Stimulated activated CD4-positive, alpha-beta T cell treated with anti-CD3 and anti-CD28 coated beads, Interleukin-2, amount 100 ng/mL, for 48 hours (primary cell): ENCODE measurements around the gene PSMD6.

Experiments
- DNase-seq, 2 donors: peaks; one replicate each; pipeline ENCODE4 v3.0.0-alpha.2; 2020

PSMD6 gene

DNA sequence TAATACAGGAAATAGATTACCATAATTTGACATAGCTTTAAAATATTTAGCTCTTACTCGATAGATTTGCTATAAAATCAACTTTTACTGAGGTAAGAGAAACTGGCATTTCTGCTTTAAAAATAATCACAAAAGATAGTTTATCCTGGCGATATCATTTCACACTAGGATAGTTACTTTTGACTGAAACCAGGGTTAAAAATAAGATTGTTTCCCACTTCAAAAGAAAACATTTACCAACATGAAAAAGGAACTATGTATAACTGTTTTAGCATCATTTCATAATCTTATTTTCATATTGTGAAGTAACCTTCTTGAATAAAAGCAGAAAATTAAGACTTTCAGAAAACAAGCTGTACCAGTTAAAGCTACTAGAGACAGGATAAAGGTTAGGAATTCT lies 15.3 kb downstream of the PSMD6 start:
- no peak for DNase-seq

DNA sequence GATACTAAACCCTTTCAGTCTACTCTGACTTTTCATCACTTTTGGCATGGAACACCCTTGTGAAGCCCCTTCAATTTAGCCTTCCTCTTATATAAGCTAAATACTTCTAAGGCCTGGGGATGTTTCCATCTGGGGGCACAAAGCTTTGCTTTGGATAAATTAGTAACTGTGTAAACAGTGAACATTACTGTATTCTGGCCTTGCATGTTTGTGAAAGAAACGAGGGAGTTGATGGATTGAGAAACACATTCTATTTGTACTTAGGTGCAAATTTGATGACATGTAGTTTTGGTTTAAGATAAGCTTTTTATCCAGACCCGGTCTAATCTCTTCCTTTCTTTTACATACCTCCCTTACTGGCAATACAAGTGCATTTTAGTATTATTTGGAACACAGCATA lies 19.7 kb downstream of the PSMD6 start:
- DNase-seq = no peak

DNA sequence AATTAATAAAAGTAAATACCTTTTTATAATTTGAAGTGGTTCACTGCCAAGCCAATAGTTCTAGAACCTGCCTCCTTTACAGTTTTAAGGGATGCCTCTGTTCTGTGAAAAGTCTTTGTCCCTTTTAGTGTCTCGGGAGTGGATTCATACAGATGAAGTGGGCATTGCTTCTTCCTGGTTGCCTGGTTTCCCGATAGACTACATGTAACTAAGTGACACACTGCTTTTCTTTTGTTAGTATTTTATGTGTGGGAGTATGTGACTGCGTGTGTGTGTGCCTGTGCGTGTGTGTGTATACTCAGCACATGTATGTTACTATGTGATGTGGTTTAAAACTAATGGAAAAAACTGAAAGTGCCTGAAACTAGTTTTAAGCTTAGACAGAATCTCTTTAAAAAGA lies 21.1 kb downstream of the PSMD6 start:
- DNase-seq = no peak

DNA sequence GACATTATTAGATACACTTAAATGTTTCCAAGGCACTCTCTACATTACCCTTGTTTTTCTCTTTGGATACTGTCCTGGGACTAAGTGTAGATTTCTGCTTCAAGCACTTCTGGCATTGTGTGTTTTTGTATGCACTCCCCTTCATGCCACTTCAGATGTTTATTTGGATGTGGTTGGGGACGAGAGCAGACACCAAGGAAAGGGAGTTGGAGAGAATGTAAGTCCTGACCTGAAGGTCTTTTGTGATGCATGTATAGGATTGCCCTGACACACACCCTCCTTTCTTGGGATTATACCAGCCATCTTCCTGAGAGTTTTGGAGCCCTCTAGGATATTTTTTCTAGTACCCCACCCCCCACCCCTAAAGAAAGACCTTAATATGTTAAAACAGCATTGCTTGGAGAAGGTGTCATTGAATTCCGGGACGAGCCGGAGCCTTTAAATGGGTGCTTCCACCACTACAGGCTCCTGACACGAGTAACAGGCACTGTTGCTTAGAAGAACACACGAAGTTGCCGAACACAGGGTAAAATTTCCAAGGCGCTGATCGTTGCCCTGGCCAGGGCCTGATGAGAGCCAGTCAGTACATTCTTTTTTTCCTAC lies 22.7 kb downstream of the PSMD6 start:
- DNase-seq = no peak

DNA sequence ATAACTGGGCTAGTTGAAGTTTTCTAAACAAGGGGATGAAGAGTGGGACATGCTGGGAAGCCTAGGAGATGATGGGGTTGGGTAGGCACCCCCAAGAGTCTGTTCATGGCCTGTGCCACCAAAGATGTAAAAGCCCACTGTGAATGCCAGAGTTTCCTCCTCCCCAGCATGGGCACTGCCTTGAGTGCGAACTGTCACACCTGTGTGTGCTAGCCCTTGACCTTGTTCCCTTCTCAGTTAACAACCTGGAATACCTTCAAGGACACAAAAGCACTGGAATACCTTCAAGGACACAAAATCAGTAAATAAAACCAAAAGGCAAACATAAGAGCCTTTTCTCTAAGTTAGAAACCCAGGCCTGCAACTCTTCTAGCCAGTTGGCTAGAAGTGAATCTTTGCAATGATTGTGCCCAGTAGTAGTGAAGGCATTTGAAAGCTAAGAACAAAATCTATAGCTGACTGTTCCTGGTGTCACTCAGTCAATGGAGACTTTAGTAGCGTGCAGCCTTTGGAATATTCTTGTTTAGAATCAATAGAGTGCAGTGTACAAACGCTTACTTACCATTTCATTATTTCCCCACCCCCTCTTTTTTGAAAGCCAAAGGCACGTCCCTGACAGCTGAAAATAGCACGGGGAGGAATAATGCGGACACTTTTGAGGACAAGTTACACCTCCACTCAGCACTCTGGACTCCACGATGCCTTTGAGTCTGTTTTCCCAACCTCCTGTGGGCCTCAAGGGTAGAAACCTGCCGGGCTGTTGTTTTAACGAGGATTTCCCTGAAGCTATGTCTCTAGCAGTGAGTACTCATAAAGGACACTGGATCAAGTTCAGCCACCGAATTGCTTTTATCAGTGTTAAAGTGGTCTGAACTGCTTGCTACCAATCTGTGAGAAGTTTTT lies 24.2 kb downstream of the PSMD6 start:
- DNase-seq = no peak

DNA sequence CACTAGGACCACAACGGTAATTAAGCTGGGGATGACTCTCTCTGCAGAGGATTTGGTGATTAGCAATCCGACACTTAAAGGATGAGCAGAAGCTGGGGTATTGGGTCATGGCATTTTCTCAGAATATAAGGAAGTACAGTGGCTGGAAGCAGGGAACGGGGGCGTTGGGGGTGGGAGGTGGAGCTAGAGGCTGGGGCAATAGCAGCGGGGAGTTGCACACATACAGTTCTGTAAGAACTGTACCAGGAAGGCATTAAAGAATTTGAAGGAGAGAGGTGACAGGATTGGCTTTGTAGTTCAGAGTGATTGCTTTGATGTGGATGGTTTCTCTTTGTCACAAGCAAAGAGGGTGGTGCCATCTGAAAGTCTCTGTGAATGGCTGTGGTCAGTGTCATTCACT lies 28.2 kb downstream of the PSMD6 start:
- no peak for DNase-seq

DNA sequence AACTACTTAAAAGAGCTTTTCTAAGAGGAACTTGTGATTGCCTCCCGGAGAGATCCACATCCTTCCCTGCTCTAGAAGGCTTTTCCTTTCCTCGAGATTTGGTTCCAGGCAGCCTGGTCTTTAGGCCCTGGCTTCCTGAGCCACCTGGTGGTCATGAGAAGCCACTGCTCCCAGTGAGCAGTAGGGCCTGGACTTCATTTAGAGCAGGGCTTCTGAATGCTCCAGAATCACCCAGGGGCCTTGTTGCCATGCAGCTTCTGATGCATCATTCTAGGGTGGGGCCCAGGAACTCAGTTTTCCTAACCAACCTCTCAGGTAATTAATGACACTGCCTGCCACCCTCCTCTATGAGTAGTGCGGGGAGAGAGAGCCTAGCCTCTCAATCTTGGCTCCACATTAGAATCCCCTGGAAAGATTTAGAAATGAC lies 29.6 kb downstream of the PSMD6 start:
- DNase-seq = peak; percentile 30 to 33

DNA sequence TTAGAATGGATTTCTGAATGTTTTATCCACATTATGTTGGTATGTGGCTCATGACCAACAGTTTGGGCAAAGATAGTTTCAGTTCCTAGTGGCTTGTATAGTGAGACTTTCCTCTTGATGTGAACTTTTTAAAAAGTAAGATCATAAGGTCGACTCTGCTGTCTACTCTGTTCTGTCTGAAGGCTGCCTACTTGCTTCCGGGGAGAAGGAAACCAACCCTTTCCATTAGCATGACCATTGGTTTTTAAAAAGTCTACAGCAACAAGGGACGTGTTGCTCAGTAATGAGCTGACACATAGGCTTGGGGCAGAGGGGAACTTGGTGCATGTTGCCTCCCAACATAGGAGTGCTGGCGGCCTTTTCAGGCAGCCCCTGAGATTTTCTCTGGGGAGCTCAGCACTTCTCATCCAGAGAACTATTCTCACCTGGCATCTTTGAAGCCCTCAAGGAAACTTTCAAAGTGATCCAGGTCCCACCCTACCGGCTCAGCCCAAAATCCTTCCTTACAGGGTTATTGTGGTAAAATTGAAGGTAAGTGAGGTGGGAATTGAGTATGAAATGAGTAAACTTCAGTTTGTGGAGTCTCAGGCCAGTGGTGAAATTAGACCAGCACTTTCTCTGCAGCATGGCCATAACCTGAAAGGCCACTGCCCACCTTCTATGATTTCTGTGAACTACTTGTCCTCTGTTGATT lies 30.6 kb downstream of the PSMD6 start:
- DNase-seq = no peak

DNA sequence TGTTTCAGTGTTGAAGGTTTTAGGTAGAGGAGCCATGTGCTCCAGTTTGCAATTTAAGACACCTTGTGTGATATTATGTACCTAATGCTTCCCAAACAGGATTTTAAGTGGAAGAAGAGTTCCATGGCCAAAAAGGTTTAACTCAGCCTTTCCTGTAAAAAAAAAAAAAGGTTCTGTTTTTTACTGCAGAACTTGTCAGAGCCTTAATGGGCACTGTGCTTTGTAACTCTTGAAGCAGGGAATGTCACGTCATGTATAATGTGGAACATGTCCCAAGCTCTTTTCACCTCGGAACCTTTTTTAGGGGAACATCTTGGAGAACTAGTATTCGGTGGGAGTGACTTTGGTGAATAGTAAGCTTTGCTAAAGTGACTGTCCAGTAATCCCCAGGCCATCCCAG lies 31.6 kb downstream of the PSMD6 start:
- DNase-seq = no peak

DNA sequence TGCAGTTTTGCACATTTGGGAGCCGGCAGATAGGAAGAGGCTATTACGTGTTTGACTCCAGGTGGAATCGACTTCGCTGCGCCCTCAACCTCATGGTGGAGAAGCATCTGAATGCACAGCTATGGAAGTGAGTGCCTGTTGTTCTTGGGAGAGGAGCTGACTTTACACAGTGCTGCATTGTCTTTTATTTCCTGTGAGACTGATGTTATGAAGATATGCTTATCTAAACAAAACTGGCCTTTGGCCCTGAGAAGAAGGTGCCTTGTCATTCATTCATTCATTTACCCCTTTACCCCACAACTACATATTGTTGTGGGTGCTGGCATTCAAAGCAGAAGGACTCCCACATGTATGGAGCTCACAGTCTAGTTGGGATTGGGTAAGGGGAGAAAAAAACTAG lies 32.6 kb downstream of the PSMD6 start:
- DNase-seq = no peak

DNA sequence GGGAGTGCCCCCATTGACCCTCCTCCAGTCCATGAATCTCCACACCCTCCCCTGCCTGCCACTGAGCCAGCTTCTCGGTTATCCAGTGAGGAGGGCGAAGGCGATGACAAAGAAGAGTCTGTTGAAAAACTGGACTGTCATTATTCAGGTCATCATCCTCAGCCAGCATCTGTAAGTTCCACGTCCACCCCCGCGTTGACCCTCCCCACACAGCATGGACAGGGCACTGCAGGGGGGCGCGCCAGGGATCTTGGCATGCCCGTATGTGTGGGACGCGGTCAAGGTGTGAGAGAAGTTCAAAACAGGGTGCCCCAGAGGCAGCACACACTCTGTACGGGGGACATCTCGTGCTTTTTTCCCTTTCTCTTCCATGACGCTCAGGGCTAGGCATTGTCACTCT lies 33.1 kb downstream of the PSMD6 start:
- DNase-seq = no peak

DNA sequence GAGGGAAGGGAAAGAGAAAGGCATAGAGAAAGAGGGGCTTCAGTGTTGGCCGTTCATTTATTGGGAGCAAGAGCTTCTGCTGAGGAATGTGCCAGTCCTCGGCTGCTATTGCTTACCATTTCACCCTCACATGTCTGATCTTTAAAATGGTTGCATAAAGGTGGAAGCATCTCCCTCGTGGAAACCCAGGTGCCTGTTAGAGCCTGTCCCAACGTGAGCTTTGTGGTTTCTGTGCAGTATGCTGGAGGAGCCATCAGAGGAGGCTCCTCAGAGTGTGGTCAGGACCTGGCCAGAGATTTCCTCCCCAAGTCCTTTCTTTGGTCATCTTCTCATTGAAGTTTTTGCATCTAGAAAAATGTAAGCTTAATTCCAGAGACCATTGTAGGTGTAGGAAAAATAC lies 34.4 kb downstream of the PSMD6 start:
- DNase-seq = no peak

DNA sequence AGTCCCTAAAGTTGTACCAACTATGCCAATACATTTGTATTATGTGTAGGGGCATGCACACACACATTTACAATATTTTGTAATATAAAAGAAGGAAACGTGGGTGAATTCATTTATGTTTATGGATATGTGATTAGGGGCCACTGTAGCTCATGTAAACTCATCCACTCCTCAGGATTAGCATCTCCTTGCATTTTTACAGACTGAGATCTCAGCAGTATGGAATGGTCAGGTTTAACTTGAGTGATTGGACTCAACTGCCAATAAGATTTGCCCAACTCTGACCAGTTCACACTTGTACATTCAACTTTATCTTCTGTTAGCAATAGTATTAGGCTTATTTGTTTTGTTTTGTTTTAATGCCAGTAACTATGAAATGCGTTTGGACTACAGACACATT lies 36.5 kb downstream of the PSMD6 start:
- DNase-seq = no peak

DNA sequence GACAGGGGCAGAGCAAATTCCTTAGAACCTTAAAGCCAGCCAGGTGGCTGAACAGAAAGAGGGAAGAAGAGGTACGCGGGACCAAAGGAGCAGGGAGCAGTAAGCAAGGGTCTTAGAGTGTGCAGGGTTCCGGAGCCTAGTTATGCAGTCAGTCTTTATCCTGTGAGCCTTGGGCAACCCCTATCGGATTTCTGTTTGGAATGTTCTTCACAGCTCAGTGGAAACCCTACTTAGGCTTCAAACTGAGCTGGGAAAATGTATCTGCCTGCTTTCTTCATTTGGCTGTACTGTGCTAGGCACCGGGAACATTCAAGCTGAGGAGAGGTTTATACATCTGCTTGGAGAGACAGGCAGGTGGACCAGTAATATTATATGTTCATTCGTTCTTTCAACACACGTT lies 37.1 kb downstream of the PSMD6 start:
- no peak for DNase-seq

DNA sequence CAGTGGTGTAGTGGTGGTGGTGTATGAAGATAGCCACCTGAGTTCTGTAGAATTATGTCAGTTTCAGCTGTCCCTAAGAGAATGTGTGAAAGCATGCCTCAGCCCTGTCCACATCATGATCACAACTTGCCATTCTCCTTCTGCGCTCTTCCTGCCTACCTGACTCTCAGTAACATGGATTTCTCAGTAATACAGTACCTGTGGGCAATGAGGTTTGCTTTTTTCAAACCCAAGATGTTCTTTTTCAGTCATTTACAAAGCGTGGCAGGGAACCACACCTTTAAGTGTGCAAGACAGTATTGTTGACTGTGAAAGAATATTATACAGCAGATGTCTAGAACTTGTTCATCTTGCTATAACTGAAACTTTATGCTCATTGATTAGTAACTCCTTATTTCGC lies 38.9 kb downstream of the PSMD6 start:
- DNase-seq = no peak

DNA sequence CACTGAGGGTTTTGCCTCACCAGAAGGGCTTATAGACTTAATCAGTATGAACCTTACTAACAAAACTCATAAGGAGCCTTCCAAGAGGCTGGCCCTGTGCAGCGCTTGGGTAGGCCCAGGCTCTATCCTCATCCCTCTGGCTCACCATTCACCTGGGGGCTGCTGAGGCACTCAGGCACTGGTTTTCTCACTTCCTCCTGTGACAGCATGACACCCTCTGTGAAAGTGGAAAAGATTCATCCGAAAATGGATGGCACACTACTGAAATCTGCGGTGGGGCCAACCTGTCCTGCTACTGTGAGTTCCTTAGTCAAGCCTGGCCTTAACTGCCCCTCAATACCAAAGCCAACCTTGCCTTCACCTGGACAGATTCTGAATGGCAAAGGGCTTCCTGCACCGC lies 41.3 kb downstream of the PSMD6 start:
- no peak for DNase-seq

DNA sequence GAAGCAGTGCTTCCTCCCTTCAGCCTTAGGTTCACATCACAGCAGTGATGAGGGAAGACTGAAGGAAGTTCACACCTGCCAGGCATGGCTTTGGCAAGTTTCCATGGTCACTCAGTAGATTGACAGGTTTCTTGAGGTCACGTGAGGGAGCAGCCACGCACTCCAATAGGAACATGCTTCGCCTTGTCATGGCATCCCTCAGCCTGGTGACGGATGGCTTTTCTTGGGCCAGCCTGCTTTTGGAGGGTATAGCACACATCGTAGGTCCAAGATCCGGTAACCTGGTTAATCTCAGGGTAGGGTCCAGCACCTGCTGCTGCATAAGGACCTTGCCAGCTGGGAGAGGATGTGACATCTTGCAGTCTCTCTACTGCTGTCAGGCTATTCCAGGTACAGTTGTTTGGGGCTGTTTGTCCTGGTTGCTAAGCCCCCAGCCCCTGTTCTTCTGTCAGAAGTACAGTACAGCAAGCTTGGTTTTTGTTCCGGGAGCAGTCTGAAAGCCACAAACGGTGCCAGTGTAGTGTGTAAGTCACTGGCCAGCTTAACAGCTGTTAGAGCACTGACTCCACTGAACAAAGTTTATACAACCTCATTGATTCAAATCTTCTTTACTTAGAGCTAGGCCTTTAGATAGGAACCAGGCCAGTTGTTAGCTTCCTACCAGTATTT lies 42.3 kb downstream of the PSMD6 start:
- DNase-seq = no peak

DNA sequence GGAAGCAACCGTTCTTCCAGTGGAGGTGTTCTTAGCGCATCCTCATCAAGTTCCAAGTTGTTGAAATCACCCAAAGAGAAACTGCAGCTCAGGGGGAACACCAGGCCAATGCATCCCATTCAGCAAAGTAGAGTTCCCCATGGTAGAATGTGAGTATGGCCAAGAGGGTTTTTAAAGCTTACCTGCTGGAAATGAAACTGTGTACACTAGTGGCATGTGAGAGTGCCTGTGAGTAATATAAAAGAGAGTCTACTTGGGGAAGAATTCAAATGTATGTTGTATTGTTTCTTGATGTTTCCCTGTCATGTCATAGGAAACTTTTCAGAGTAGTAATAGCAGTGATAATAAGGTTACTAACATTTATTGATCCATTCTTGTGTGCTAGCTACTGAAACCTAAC lies 43.3 kb downstream of the PSMD6 start:
- DNase-seq = no peak

DNA sequence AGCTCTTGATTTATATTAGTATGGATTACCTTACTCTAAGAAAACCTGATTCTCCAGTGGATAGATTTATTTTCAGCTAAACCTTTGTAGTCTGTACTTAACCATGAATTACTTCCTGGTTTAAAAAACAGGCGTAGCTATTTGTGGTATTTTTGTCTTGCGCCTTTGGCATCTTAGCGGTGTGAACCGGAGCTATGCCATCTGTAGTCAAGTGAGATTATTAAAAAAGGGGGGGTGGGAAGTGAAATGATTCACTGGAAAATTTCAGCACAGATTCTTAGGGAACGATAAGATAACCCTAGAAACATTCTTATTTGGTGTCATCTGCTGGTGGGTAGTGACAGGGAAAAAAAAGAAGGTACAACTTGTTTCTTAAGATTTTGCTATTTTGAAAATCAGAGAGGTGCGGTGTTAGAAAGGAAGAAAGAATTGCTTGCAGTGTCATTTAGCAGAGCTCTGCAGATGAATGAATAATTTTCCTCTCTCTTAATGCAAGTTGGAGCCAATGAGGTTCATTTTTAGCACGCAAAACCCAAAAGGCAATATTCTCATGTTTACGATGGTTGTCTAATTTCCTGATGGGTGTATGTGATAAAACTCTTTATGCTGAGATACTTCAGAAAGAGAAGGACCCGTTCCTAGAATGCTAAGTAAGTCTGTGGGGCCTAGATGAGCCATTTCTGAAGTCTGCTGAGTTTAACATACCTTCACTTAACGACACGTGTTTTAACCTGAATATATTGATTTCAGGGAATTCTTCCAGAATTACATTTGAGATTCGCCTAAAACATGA lies 44.0 kb downstream of the PSMD6 start:
- no peak for DNase-seq

DNA sequence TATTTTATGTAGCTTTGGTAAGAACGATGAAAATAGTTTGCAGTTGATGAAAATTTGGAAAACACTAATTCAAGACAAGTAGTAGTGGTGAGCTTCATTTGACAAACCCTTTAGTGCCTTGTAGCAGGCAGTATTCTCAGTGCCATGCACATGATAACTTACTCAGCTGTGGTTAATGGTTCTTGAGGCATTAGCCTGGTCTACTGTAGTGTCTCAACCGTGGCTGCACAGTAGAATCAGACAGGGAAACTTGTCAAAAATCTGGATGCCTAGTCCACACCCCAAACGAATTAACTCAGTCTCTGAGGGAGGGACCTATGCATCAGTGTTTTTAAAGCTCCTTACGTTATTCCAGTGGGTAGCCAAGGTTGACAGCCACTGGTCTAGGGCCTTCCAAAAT lies 45.4 kb downstream of the PSMD6 start:
- no peak for DNase-seq

DNA sequence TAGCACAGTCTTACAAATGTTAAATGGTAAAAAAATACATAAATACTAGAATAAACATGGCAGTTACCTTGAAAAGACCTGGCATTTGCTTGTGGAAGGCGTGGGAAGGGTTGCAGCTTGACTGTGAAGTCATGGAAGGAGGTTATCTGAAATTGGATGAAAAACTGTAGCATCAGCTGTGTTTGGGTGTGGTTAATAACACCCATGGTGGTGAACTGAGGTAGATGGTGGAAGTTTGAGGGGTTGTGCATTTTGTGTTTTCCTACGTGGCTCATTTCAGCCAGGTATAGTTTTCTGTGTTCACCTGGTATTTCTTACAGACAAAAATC lies 46.5 kb downstream of the PSMD6 start:
- DNase-seq = no peak

DNA sequence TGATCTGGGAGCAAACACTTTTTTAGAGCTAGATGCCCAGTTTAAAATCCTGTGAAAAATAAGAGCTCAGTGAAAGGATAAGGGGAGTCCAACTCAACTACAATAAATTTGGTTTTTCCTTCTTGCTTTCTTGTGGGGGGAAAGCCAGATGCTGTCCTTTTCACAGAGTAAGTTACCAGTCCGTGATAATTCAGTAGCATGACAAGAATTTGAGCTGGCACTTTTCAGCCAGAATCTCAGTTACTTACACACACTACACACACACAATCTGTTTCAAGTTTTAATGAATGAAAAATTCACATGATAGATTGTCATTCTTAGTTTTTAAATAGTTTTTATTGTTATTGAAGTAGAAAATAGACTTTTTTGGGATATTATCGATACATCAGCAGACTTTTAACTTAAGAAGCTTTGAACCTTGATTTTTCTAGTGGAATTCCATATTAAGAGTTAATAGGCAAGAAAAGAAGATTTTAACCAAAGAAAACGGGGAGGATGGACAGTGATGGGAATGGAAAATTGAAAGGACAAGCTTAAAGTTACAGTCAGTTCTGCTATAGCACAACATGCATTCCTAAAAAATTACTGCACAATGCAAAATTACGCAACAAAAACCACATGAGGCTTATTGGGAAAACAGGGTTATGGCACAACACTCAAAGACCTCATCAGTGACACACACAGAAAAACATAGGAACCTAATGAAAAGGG lies 47.0 kb downstream of the PSMD6 start:
- DNase-seq = no peak
